Lower lobe of right lung (tissue), 2 donors: ENCODE results near the gene TH. TPM values are rescaled to one million over a fixed set of nuclear protein-coding genes. Genes with fewer than 3 reads are reported as not detected.

Experiments used
- ATAC-seq, 2 donors: fragments of 200-7000 bp; cut with Tn5 transposase; one replicate each; pipeline ENCODE4 v1.9.1; 2020 to 2022; ENCODE audit warnings: mild to moderate bottlenecking in 2 of 2, moderate library complexity in 2 of 2
- DNase-seq: peaks from one replicate; pipeline ENCODE4 v3.0.0-alpha.2; 2020
- H3K27ac ChIP-seq: fragments of 200-600 bp; one replicate; pipeline ENCODE4 v1.8.0; 2022
- H3K27me3 ChIP-seq: fragments of 200-600 bp; one replicate; pipeline ENCODE4 v1.8.0; 2022; ENCODE audit warnings: low read depth
- H3K36me3 ChIP-seq: fragments of 200-600 bp; one replicate; pipeline ENCODE4 v1.8.0; 2022; ENCODE audit warnings: mild to moderate bottlenecking
- H3K4me1 ChIP-seq: fragments of 200-600 bp; one replicate; pipeline ENCODE4 v1.8.0; 2022
- H3K4me3 ChIP-seq: fragments of 200-600 bp; one replicate; pipeline ENCODE4 v1.8.0; 2022; ENCODE audit warnings: mild to moderate bottlenecking
- H3K9me3 ChIP-seq: fragments of 200-600 bp; one replicate; pipeline ENCODE4 v1.8.0; 2022
- CTCF ChIP-seq: fragments of 200-600 bp; IDR thresholded peaks from one replicate; pipeline ENCODE4 v1.8.0; 2022; ENCODE audit warnings: antibody characterized with exemption, mild to moderate bottlenecking
- intact Hi-C: fragments of 100-400 bp; cut with DNase I; formaldehyde crosslinking; loops from one replicate; pipeline ENCODE4 v1.11.0; 2022
- total RNA-seq: library from RNA; stranded (reverse); fragmentation: NEBNext Ultra II Directional; extraction: Animal tissue kit (Norgen Biotek cat#: 25700); gene quantifications from one replicate; pipeline ENCODE4 v1.2.1, GENCODE V29; 2021
- donor health status: DM: no; HTN: yes; CAD: no; lungs with severe emphysema.

TH gene
- total RNA-seq, 1 donor from 2014 or later = not detected

DNA sequence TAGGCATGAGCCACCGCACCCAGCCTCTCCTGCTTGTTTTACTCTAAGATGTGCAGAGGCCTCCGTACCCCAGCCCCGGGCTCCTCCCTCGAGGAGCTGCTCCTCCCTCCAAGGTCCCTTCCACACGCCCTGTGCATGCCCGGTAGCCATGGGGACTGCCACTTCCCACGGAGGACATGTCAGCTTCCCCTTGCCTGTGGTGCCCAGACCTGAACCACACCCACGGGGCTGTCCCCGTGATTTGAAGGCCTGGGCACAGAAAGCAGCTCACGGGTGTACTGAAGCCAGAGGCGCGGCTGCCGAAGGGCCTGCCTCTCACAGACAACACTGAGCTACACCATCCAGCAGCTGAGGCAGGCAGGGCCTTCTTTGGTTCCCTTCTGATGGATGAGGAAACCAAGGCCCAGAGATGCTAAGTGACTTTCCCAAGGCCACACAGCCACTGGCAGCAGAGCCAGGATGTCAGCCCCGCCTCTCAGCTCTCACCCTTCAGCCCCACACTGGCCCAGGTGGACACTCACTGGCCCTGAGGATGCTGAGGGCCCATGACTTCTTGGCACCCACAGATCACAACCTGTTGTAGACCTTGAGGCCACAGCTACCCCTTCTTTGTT is 17.9 kb downstream of the TH start:
- peaks cover 47% of the 10 kb centered on the region for H3K27me3 ChIP-seq
- intact Hi-C loops = loop anchor here (5.0 kb wide), 1 partner anchor 271 kb away; no protein-coding TSS in a partner anchor
- no peak overlapping the region for H3K4me3 ChIP-seq
- peaks cover 8% of the 10 kb centered on the region for H3K4me1 ChIP-seq
- ATAC-seq (no peak), DNase-seq (no peak)
- no peaks in the 10 kb centered on the region for H3K36me3 ChIP-seq
- no peaks in the 10 kb centered on the region for H3K9me3 ChIP-seq
- H3K27ac ChIP-seq = no peak overlapping the region
- no peak for TF ChIP-seq CTCF

DNA sequence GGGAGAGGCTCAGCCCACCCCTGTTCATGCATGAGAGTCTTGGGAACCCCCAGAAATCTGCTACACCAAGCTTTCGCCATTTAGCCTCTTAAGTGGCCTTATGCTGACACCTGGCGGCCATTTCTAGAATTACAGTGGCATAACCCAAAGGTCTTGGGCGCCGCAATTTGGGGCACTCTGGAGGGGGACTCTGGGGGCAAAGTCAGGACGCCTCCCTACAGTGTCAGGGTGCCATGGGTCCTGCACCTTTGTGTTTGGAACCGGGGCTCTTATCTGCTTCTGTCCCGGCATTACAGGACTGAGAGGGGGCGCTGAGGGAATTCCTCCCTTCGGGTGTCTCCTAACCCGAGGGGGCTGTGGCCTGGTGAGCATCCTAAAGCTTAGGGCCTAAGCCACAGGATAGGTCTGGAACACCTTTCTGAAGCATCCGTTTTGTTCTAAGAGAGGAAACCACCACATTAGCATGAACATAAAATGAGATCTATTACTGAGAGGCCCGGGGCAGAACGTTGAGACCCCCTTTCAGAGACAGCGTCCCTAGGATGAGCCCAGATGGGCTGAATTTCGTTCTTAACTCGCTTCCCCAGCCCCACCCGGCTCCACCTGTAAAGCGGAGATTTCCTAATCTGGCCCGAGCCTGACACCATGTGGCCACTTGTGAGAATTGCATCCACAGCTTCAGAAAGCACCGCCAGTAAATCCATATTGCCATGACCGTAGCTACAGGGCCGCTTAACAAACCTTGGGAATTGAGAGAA is 19.9 kb downstream of the TH start:
- peaks cover 55% of the 10 kb centered on the region for H3K27me3 ChIP-seq
- H3K27ac ChIP-seq = no peak overlapping the region
- H3K36me3 ChIP-seq = no peaks in the 10 kb centered on the region
- H3K4me3 ChIP-seq = no peak overlapping the region
- intact Hi-C loops = loop anchor here (5.0 kb wide), 1 partner anchor 269 kb away; no protein-coding TSS in a partner anchor
- ATAC-seq (peak; percentile 75 to 80), DNase-seq (peak; percentile 77)
- H3K9me3 ChIP-seq = no peaks in the 10 kb centered on the region
- H3K4me1 ChIP-seq = peaks cover 8% of the 10 kb centered on the region
- TF ChIP-seq CTCF = peak; percentile 76

GRCh38 chr11:2149864-2150847 is 21.5 kb downstream of the TH start:
- Histone ChIP-seq H3K36me3 (no peaks in the 10 kb centered on the region), H3K27me3 (peaks cover 57% of the 10 kb centered on the region), H3K4me3 (no peak overlapping the region), H3K4me1 (peaks cover 8% of the 10 kb centered on the region), H3K27ac (no peak overlapping the region), H3K9me3 (no peaks in the 10 kb centered on the region)
- ATAC-seq (no peak), DNase-seq (no peak)
- TF ChIP-seq CTCF = peak; percentile 15
- intact Hi-C loops = loop anchor here (5.0 kb wide), 1 partner anchor 268 kb away; no protein-coding TSS in a partner anchor

DNA sequence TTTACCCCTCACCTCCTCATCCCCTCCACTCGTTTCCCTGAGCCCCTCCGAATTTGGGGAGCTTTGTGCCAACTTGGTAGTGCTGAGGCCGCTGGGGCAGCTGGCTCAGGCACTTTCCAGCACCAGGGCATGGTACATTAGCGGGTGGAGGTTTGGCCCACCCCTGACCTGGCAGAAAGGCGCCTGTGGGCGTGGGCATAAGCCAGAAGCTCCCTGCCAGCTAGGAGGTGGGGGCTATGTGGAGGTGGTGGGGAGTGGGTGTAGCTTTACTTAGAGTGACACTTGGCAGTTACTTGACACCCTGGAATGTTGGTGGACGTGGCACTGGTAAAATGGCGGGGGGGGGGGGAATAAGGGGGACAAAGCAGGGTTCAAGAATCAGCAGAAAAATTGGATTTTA is 22.2 kb downstream of the TH start:
- no peak overlapping the region for H3K4me3 ChIP-seq
- ATAC-seq = no peak
- intact Hi-C loops = no loop called here
- peaks cover 8% of the 10 kb centered on the region for H3K4me1 ChIP-seq
- no peaks in the 10 kb centered on the region for H3K9me3 ChIP-seq
- DNase-seq = no peak
- no peak for TF ChIP-seq CTCF
- H3K27me3 ChIP-seq = peaks cover 63% of the 10 kb centered on the region
- H3K36me3 ChIP-seq = no peaks in the 10 kb centered on the region
- no peak overlapping the region for H3K27ac ChIP-seq

DNA sequence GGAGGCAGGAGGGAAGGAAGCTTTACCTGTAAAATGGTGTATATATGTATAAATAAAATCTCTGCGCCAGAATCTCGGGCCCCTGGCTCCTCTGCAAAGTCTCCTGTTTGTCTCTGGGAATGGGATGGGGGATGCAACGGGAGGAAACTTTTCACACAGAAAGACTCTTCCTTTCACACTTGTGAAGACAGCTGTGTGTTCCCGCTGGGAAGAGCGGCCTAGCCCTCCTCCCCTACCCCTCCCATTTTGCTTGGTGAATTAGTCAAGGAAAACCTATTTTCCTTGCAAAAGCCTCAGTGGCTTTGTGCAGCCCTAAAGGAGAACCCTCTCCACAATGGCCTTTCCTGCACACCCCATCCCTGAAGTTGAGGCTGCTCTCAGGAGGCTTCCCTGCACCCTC is 23.0 kb downstream of the TH start:
- TF ChIP-seq CTCF = no peak
- no peak for DNase-seq
- no peaks in the 10 kb centered on the region for H3K36me3 ChIP-seq
- H3K27me3 ChIP-seq = peaks cover 72% of the 10 kb centered on the region
- peaks cover 15% of the 10 kb centered on the region for H3K4me1 ChIP-seq
- no peak overlapping the region for H3K4me3 ChIP-seq
- no peak overlapping the region for H3K27ac ChIP-seq
- H3K9me3 ChIP-seq = no peaks in the 10 kb centered on the region
- ATAC-seq = no peak
- intact Hi-C loops = no loop called here
